ENCODE data around the gene COMP.

Gene COMP

GRCh38 chr19:18756896-18757295, 34.2 kb downstream of the COMP start:
- DNase-seq: no peak
- intact Hi-C loops (cut with DNase I): no loop called here

GRCh38 chr19:18754501-18754900, 36.6 kb downstream of the COMP start:
- DNase-seq: no peak
- intact Hi-C loops (cut with DNase I): no loop called here

- no peak for DNase-seq
- intact Hi-C loops (cut with DNase I): no loop called here
These were observed 39.5 kb downstream of the COMP start for GRCh38 chr19:18751571-18751970.

- intact Hi-C loops (cut with DNase I): no loop called here
- DNase-seq: peak in 1 of 10 donors; percentile 91
These were observed 40.7 kb downstream of the COMP start for GRCh38 chr19:18750295-18750970.

- intact Hi-C loops (cut with DNase I): no loop called here
- DNase-seq: peak in 1 of 10 donors; percentile 75
These were observed 41.5 kb downstream of the COMP start for GRCh38 chr19:18749362-18750231.

GRCh38 chr19:18746401-18747325, 44.4 kb downstream of the COMP start:
- intact Hi-C loops (cut with DNase I): no loop called here
- DNase-seq: no peak

GRCh38 chr19:18745931-18746330, 45.2 kb downstream of the COMP start:
- no peak for DNase-seq
- intact Hi-C loops (cut with DNase I): no loop called here

GRCh38 chr19:18745012-18745735, 45.9 kb downstream of the COMP start:
- DNase-seq: peak in 1 of 10 donors; percentile 87
- intact Hi-C loops (cut with DNase I): no loop called here

GRCh38 chr19:18743784-18744418, 47.2 kb downstream of the COMP start:
- intact Hi-C loops (cut with DNase I): no loop called here
- no peak for DNase-seq

- DNase-seq: peak in 1 of 10 donors; percentile 87
- intact Hi-C loops (cut with DNase I): no loop called here
These were observed 48.0 kb downstream of the COMP start for GRCh38 chr19:18742838-18743783.

- DNase-seq: peak in 1 of 10 donors; percentile 73
- intact Hi-C loops (cut with DNase I): no loop called here
These were observed 48.8 kb downstream of the COMP start for GRCh38 chr19:18742324-18742723.

GRCh38 chr19:18741124-18742121, 49.7 kb downstream of the COMP start:
- intact Hi-C loops (cut with DNase I): no loop called here
- peak in 1 of 10 donors; percentile 77 for DNase-seq

GRCh38 chr19:18738961-18739690, 52.0 kb downstream of the COMP start:
- intact Hi-C loops (cut with DNase I): no loop called here

GRCh38 chr19:18737954-18738351, 53.2 kb downstream of the COMP start:
- no peak for DNase-seq
- intact Hi-C loops (cut with DNase I): no loop called here

More at GRCh38 chr19:18738961-18739690, 52.0 kb downstream of the COMP start:
- DNase-seq: peak in 1 of 10 donors; percentile 82

- DNase-seq: no peak
- intact Hi-C loops (cut with DNase I): no loop called here
These were observed 53.7 kb downstream of the COMP start for GRCh38 chr19:18737337-18737953.

All from posterior cingulate gyrus (tissue), 11 donors.